Lung (tissue), 12 donors: ENCODE data around the gene DUSP7. TPM values are rescaled to one million over a fixed set of nuclear protein-coding genes. Genes with fewer than 3 reads are reported as not detected.
"Not testable (repeated sequence)": the region's sequence is repeated elsewhere in the genome, so short reads cannot be mapped to it uniquely, and the experiment has no call there.

Experiments
- ATAC-seq: fragments of 200-7000 bp; cut with Tn5 transposase; one replicate; pipeline ENCODE4 v1.9.1; 2020; ENCODE audit warnings: moderate number of reproducible peaks; ENCODE audit not compliant: insufficient read depth, low FRiP score
- DNase-seq, 3 donors: peaks; one replicate each; pipeline ENCODE4 v3.0.0-alpha.2; 2013 to 2017
- H3K27ac ChIP-seq, 2 donors: one replicate each; pipeline ENCODE4 v1.5.1; 2013; ENCODE audit warnings: mild to moderate bottlenecking in 2 of 2, moderate library complexity in 2 of 2, control low read depth in 1 of 2, inconsistent platforms in 1 of 2, low read depth in 1 of 2, low read length in 1 of 2
- H3K27me3 ChIP-seq, 3 donors: one replicate each; pipeline ENCODE4 v1.5.1; 2013; ENCODE audit warnings: low read length in 2 of 3; ENCODE audit not compliant: control insufficient read depth in 3 of 3, insufficient read depth in 3 of 3
- H3K36me3 ChIP-seq, 4 donors: one replicate each; pipeline ENCODE4 v1.5.1; 2013; ENCODE audit warnings: low read length in 4 of 4, mild to moderate bottlenecking in 1 of 4, moderate library complexity in 1 of 4; ENCODE audit not compliant: control insufficient read depth in 4 of 4, insufficient read depth in 4 of 4
- H3K4me1 ChIP-seq, 5 donors: one replicate each; pipeline ENCODE4 v1.5.1; 2013; ENCODE audit warnings: low read length in 5 of 5, mild to moderate bottlenecking in 2 of 5, moderate library complexity in 1 of 5; ENCODE audit not compliant: control insufficient read depth in 5 of 5, insufficient read depth in 5 of 5
- H3K4me3 ChIP-seq: one replicate; pipeline ENCODE4 v1.5.1; 2013; ENCODE audit warnings: mild to moderate bottlenecking, control low read depth, moderate library complexity
- H3K9ac ChIP-seq, 2 donors: one replicate each; pipeline ENCODE4 v1.5.1; 2013; ENCODE audit warnings: low read length in 2 of 2, control low read depth in 1 of 2; ENCODE audit not compliant: insufficient read depth in 1 of 2
- H3K9me3 ChIP-seq, 4 donors: one replicate each; pipeline ENCODE4 v1.5.1; 2013; ENCODE audit warnings: low read length in 3 of 4, mild to moderate bottlenecking in 1 of 4, moderate library complexity in 1 of 4; ENCODE audit not compliant: control insufficient read depth in 4 of 4, insufficient read depth in 3 of 4
- CTCF ChIP-seq: IDR thresholded peaks from 2 replicates; pipeline ENCODE4 v1.5.1; 2012; ENCODE audit warnings: mild to moderate bottlenecking; ENCODE audit errors: control extremely low read depth, extremely low read depth
- WGBS, 2 donors: extraction: QIAGEN DNeasy Blood & Tissue Kit; methylation state at CpG; one replicate each; pipeline ENCODE4 v1.1.7; 2013; 5-methylcytosine and 5-hydroxymethylcytosine counted together
- polyA plus RNA-seq, 2 donors: library from polyadenylated mRNA; stranded (reverse); fragments of 200-250 nt; gene quantifications; one replicate each; pipeline ENCODE4 v1.2.1, GENCODE V29; 2013
- total RNA-seq, 2 donors: library from RNA; depleted of rRNA in 1 of 2; stranded (reverse); fragments of >200 nt in 1 of 2; gene quantifications; one replicate each; pipeline ENCODE4 v1.2.1, GENCODE V29; 2014 to 2021
- donor health status: control.
- donor health status: control.
- donor health status: Bipolar disorder and iron deficiency.
- donor health status: healthy.
- donor health status: DM: yes; HTN: yes; CAD: no.

DUSP7 gene
- total and polyA plus RNA-seq, 4 donors, result 10.2 to 36.2 (median 20.9) TPM

- ATAC-seq, result no peak
- Histone ChIP-seq H3K9me3 (no peaks in the 10 kb centered on the region), H3K36me3 (peaks cover 0 to 11% (median 2%) of the 10 kb centered on the region in 4 donors), H3K9ac (no peak overlapping the region), H3K27ac (peak overlapping the region in 1 of 2 donors; percentile 35), H3K27me3 (no peaks in the 10 kb centered on the region), H3K4me1 (peaks cover 0 to 46% (median 13%) of the 10 kb centered on the region in 5 donors), H3K4me3 (no peak overlapping the region)
- no peak for TF ChIP-seq CTCF
- WGBS, 2 donors, result 94 to 95% methylated on average over 18 of the region's 18 CpGs
- no peak for DNase-seq
These were observed 11.3 kb downstream of the DUSP7 start for GRCh38 chr3:52044869-52045619.

- H3K9me3 ChIP-seq, result no peaks in the 10 kb centered on the region
- no peak for TF ChIP-seq CTCF
- H3K27ac ChIP-seq, result no peak overlapping the region
- no peak overlapping the region for H3K4me3 ChIP-seq
- DNase-seq, result no peak
- peaks cover 0 to 48% (median 22%) of the 10 kb centered on the region in 5 donors for H3K4me1 ChIP-seq
- no peak overlapping the region for H3K9ac ChIP-seq
- peaks cover 0 to 1% (median 0%) of the 10 kb centered on the region in 4 donors for H3K36me3 ChIP-seq
- WGBS, 2 donors, result 79 to 87% methylated on average over 6 of the region's 6 CpGs
- H3K27me3 ChIP-seq, result no peaks in the 10 kb centered on the region
- no peak for ATAC-seq
These were observed 12.6 kb downstream of the DUSP7 start for GRCh38 chr3:52043750-52044149.

- DNase-seq, H3K9ac ChIP-seq, H3K36me3 ChIP-seq, H3K27me3 ChIP-seq, H3K4me3 ChIP-seq, H3K27ac ChIP-seq, H3K9me3 ChIP-seq, ATAC-seq: not testable (repeated sequence)
- H3K4me1 ChIP-seq, result peaks cover 0 to 41% (median 22%) of the 10 kb centered on the region in 5 donors
- 92 to 100% methylated on average over 1 of the region's 1 CpG for WGBS, 2 donors
These were observed 13.3 kb downstream of the DUSP7 start for GRCh38 chr3:52043039-52043438.

- Histone ChIP-seq H3K36me3 (no peaks in the 10 kb centered on the region), H3K27me3 (no peaks in the 10 kb centered on the region), H3K4me1 (peaks cover 0 to 24% (median 20%) of the 10 kb centered on the region in 5 donors), H3K9ac (no peak overlapping the region), H3K4me3 (no peak overlapping the region), H3K9me3 (no peaks in the 10 kb centered on the region), H3K27ac (peak overlapping the region in 1 of 2 donors; percentile 11)
- 78 to 86% methylated on average over 10 of the region's 10 CpGs for WGBS, 2 donors
- ATAC-seq, result no peak
- peak in 1 of 3 donors; percentile 35 for DNase-seq
- TF ChIP-seq CTCF, result no peak
These were observed 15.1 kb downstream of the DUSP7 start for GRCh38 chr3:52041118-52041731.
